GM12878 (cell line): ENCODE results near the gene PRDM7. TPM values are rescaled to one million over a fixed set of nuclear protein-coding genes. Genes with fewer than 3 reads are reported as not detected.

Experiments
- CHD1 ChIP-seq: IDR thresholded peaks from 2 replicates; pipeline ENCODE4 v1.6.1; 2012; ENCODE audit warnings: low read depth, low read length, improper control_type of control experiment
- SKIL ChIP-seq: fragments of 450-650 bp; IDR thresholded peaks from 2 replicates; pipeline ENCODE4 v1.6.1; 2017; ENCODE audit warnings: mild to moderate bottlenecking, low read depth, inconsistent platforms; ENCODE audit not compliant: poor library complexity, severe bottlenecking
- TAF1 ChIP-seq: IDR thresholded peaks from 2 replicates; pipeline ENCODE4 v1.6.1; 2011; ENCODE audit warnings: mild to moderate bottlenecking, low read depth, low read length, borderline replicate concordance
- TCF12 ChIP-seq: IDR thresholded peaks from 2 replicates; pipeline ENCODE4 v1.6.1; 2011; ENCODE audit warnings: low read depth, mild to moderate bottlenecking, low read length
- ZBTB11 ChIP-seq: fragments of 450-650 bp; formaldehyde crosslinking; IDR thresholded peaks from 2 replicates; pipeline ENCODE4 v1.5.0; 2022; ENCODE audit warnings: mild to moderate bottlenecking, missing genetic modification characterization
- ZNF207 ChIP-seq: fragments of 450-650 bp; IDR thresholded peaks from 2 replicates; pipeline ENCODE4 v1.6.1; 2014; ENCODE audit warnings: antibody characterized with exemption, mild to moderate bottlenecking, borderline replicate concordance
- polyA plus RNA-seq, 11 experiments: library from polyadenylated mRNA; depleted of rRNA in 4 of 11; unstranded in 6 of 11; stranded (reverse) in 5 of 11; fragments of >200 nt; fragmentation: Nextera tagmentation in 4 of 11; fragmentation: Illumina TruSeq in 1 of 11; extraction: Ambion mirVana in 4 of 11; extraction: Trizol in 1 of 11; gene quantifications; 1 replicate in 1 of 11; 2 replicates in 10 of 11; pipeline versions ENCODE4 v1.2.1 to v1.2.3, GENCODE V29; 2011 to 2016; ENCODE audit warnings: inconsistent platforms in 2 of 11, missing spikeins in 2 of 11, low read depth in 1 of 11
- total RNA-seq, 4 experiments: library from RNA; depleted of rRNA in 3 of 4; stranded (reverse); fragments of >200 nt in 3 of 4; fragmentation: Illumina TruSeq in 1 of 4; extraction: Trizol in 1 of 4; gene quantifications; 2 replicates each; pipeline versions ENCODE4 v1.2.1 to v1.2.3, GENCODE V29; 2013 to 2021

Gene PRDM7
- total and polyA plus RNA-seq, 10 of the 15 experiments (the other 5 are each of a cell fraction or from before 2014, with no cell fraction given), result not detected

DNA sequence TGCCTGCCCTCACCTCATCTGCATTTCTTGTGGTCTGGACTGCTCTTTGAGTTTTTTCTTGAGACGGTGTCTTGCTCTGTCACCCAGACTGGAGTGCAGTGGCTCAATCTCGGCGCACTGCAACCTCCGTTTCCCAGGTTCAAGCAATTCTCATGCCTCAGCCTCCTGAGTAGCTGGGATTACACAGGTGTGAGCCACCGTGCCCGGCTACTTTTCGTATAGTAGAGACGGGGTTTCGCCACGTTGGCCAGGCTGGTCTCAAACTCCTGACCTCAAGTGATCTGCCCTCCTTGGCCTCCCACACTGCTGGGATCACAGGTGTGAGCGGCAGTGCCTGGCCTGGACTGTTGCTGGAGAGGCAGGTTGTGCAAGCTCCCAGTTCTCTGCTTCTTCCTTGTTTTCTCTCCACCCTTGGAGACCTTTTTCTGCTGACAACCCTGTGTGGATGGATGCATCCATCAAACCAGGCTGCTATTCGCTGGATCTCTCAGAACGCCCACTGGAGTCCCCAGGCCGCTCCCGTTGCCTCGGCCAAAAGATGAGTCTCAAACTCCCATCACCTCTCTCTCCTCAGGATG lies 35.1 kb downstream of the PRDM7 start (continued):
- no peak for TF ChIP-seq SKIL
- no peak for TF ChIP-seq ZNF207
- TF ChIP-seq TAF1, result no peak
- TF ChIP-seq ZBTB11 (CRISPR knock-in tag), result no peak
- TF ChIP-seq TCF12, result no peak
- no peak for TF ChIP-seq CHD1
